ENCODE measurements around the gene SUSD6. TPM values are rescaled to one million over a fixed set of nuclear protein-coding genes. Genes with fewer than 3 reads are reported as not detected.

The SUSD6 gene
- total RNA-seq, 1 experiment from 2014 or later = 3.7 TPM

DNA sequence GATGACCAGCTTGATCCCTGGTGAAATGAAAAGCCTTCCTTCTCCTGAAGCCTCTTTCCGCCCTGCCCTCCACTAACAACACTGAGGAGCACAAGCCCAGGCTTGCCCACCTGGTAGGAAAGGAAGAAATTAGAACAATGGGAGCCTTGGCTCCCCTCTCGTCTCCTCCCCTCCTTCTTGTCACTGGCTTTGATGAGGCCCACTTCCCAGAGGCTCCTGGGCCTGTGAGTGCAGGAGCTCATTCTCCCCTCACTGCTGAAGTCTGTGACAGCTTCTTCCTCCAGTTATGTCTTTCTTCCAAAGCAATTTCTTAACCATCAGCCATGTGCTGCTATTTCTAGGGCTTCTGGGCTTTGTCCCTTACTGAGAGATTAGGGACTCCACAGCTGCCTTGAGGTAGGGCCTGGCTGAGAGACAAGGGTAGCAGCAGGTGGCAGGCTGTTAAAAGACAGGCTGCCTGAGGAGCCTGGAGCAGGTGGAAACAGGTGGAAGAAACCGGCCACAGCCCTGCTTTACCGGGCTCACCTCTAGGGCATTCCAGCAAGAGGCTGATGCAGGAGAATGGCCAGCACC lies 101.9 kb downstream of the SUSD6 start:
- Histone ChIP-seq H3K4ac (ENCODE audit: low read depth, low read length) (no peak overlapping the region), H3K27ac (ENCODE audit: insufficient read length, low read depth, low read length) (peak overlapping the region; percentile 27), H3T11ph (ENCODE audit: low read length) (no peak overlapping the region), H3K23ac (ENCODE audit: insufficient read length, low read depth, low read length) (no peak overlapping the region), H4K20me1 (ENCODE audit: control insufficient read depth, insufficient read depth, insufficient read length) (no peaks in the 10 kb centered on the region), H3K4me2 (ENCODE audit: insufficient read depth, insufficient read length, low read length) (peak overlapping the region; percentile 6), H2AFZ (ENCODE audit: low read length) (no peak overlapping the region), H2BK12ac (ENCODE audit: insufficient read length, low read depth, low read length) (no peak overlapping the region), H2BK5ac (ENCODE audit: insufficient read length, low read length) (no peak overlapping the region), H4K5ac (ENCODE audit: insufficient read length, low read depth, low read length) (no peak overlapping the region), H4K8ac (replicated peaks; ENCODE audit: insufficient read length, low read depth, low read length) (no peak overlapping the region), H3K18ac (ENCODE audit: insufficient read length, low read depth, low read length) (no peak overlapping the region), H3K79me1 (ENCODE audit: insufficient read depth, low read depth, low read length, poor library complexity, severe bottlenecking) (no peaks in the 10 kb centered on the region), H3K27me3 (ENCODE audit: insufficient read depth, low read length) (no peaks in the 10 kb centered on the region), H3K79me2 (ENCODE audit: insufficient read depth, low read length) (no peaks in the 10 kb centered on the region), H3K14ac (ENCODE audit: insufficient read depth, low read length) (no peak overlapping the region), H3K4me1 (ENCODE audit: insufficient read depth, low read length) (peaks cover 5% of the 10 kb centered on the region; the same call in 1 of the 2 replicates), H3K56ac (ENCODE audit: insufficient read length, low read depth, low read length) (no peak overlapping the region), H3K23me2 (ENCODE audit: insufficient read length, low read depth, low read length, poor library complexity, severe bottlenecking) (no peaks in the 10 kb centered on the region), H2BK15ac (ENCODE audit: low read depth, low read length) (no peak overlapping the region), H2BK120ac (ENCODE audit: low read depth, low read length, poor library complexity, severe bottlenecking) (no peak overlapping the region), H3K9me3 (ENCODE audit: control insufficient read depth, low read depth, low read length) (no peaks in the 10 kb centered on the region), H2AK5ac (ENCODE audit: insufficient read length, low read length) (no peak overlapping the region), H4K91ac (ENCODE audit: insufficient read length, low read depth, low read length) (no peak overlapping the region), H3K9ac (ENCODE audit: extremely low read depth, insufficient read length, low read length) (no peak overlapping the region), H2BK20ac (ENCODE audit: low read depth, low read length, poor library complexity, severe bottlenecking) (no peak overlapping the region)
- Mint-ChIP-seq H3K27me3 (ENCODE audit: low read depth) (no peaks in the 10 kb centered on the region), H3K36me3 (ENCODE audit: insufficient read depth in 1 of 3, low read depth in 3 of 3) (no peaks in the 10 kb centered on the region), H3K9me3 (no peaks in the 10 kb centered on the region; a peak in 1 of 5 replicates), H3K27ac (peak overlapping the region; percentile 98 to 99 (median 98)), H3K4me3 (peak overlapping the region in 1 of 2 experiments; percentile 55; a peak in 3 of 5 replicates), H3K4me1 (peaks cover 68 to 71% of the 10 kb centered on the region in 2 experiments)
- WGBS (ENCODE audit: extremely low coverage, insufficient read length, low lambda C conversion rate) = no CpG with 5 or more reads among the region's 4 CpGs
- DNase-seq = peak; percentile 88
- TF ChIP-seq, protein P1, sequence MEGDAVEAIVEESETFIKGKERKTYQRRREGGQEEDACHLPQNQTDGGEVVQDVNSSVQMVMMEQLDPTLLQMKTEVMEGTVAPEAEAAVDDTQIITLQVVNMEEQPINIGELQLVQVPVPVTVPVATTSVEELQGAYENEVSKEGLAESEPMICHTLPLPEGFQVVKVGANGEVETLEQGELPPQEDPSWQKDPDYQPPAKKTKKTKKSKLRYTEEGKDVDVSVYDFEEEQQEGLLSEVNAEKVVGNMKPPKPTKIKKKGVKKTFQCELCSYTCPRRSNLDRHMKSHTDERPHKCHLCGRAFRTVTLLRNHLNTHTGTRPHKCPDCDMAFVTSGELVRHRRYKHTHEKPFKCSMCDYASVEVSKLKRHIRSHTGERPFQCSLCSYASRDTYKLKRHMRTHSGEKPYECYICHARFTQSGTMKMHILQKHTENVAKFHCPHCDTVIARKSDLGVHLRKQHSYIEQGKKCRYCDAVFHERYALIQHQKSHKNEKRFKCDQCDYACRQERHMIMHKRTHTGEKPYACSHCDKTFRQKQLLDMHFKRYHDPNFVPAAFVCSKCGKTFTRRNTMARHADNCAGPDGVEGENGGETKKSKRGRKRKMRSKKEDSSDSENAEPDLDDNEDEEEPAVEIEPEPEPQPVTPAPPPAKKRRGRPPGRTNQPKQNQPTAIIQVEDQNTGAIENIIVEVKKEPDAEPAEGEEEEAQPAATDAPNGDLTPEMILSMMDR (conservative IDR thresholded peaks at IDR 0.05) = peak; percentile 52; the same call in 2 of the 3 replicates
